Left cardiac atrium (tissue), 4 donors: ENCODE results near the gene TEX14. TPM values are rescaled to one million over a fixed set of nuclear protein-coding genes. Genes with fewer than 3 reads are reported as not detected.
"Not testable (repeated sequence)": the region's sequence is repeated elsewhere in the genome, so short reads cannot be mapped to it uniquely, and the experiment has no call there.

Experiments
- ATAC-seq, 2 donors: fragments of 200-7000 bp; cut with Tn5 transposase; one replicate each; pipeline ENCODE4 v1.9.1; 2020; ENCODE audit warnings: mild to moderate bottlenecking in 2 of 2, moderate library complexity in 2 of 2
- DNase-seq: peaks from one replicate; pipeline ENCODE4 v3.0.0-alpha.2; 2020
- intact Hi-C, 2 donors: fragments of 100-400 bp; cut with DNase I; formaldehyde crosslinking; loops; one replicate each; pipeline versions ENCODE4 v1.14.1 to v1.15.1; 2022 to 2023
- total RNA-seq, 2 donors: library from RNA; stranded (reverse); fragmentation: NEBNext Ultra II Directional; extraction: Animal tissue kit (Norgen Biotek cat#: 25700); gene quantifications; one replicate each; pipeline ENCODE4 v1.2.1, GENCODE V29; 2021
- donor health status: DM: no; HTN: yes; CAD: no.
- donor health status: DM: no; HTN: yes; CAD: no; lungs with severe emphysema.
- donor health status: DM: yes; HTN: yes; CAD: no.
- donor health status: Dilated cardiomyopathy.

Gene TEX14
- total RNA-seq, 2 donors from 2014 or later = 0.32 TPM; not detected in 1

GRCh38 chr17:58577696-58578095 lies 114.1 kb downstream of the TEX14 start:
- intact Hi-C loops = loop anchor here in 1 of 2 donors (10.0 kb wide), 1 partner anchor 53 kb away; no protein-coding TSS in a partner anchor
- ATAC-seq (peak; percentile 41 to 49), DNase-seq (peak; percentile 55)

- intact Hi-C loops = loop anchor here in 1 of 2 donors (10.0 kb wide), 1 partner anchor 52 kb away; no protein-coding TSS in a partner anchor
- DNase-seq = no peak
- ATAC-seq = peak in 1 of 2 donors; percentile 53
Observed at GRCh38 chr17:58576679-58577367, 115.0 kb downstream of the TEX14 start.

- DNase-seq (no peak), ATAC-seq (peak in 1 of 2 donors; percentile 41)
- intact Hi-C loops = loop anchor here in 1 of 2 donors (10.0 kb wide), 1 partner anchor 51 kb away; no protein-coding TSS in a partner anchor
Observed at GRCh38 chr17:58575511-58575910, 116.3 kb downstream of the TEX14 start.

GRCh38 chr17:58574025-58574424 lies 117.8 kb downstream of the TEX14 start:
- intact Hi-C loops = loop anchor here in 1 of 2 donors (10.0 kb wide), 1 partner anchor 49 kb away; no protein-coding TSS in a partner anchor
- no peak for ATAC-seq
- no peak for DNase-seq

- intact Hi-C loops = loop anchor here in 1 of 2 donors (10.0 kb wide), 1 partner anchor 48 kb away; no protein-coding TSS in a partner anchor
Observed at GRCh38 chr17:58572846-58573245, 119.0 kb downstream of the TEX14 start.

GRCh38 chr17:58570758-58571157 lies 121.1 kb downstream of the TEX14 start:
- no peak for DNase-seq
- ATAC-seq = no peak
- intact Hi-C loops = loop anchor here in 1 of 2 donors (10.0 kb wide), 1 partner anchor 46 kb away; no protein-coding TSS in a partner anchor

More at GRCh38 chr17:58572846-58573245, 119.0 kb downstream of the TEX14 start:
- DNase-seq (no peak), ATAC-seq (no peak)

DNA sequence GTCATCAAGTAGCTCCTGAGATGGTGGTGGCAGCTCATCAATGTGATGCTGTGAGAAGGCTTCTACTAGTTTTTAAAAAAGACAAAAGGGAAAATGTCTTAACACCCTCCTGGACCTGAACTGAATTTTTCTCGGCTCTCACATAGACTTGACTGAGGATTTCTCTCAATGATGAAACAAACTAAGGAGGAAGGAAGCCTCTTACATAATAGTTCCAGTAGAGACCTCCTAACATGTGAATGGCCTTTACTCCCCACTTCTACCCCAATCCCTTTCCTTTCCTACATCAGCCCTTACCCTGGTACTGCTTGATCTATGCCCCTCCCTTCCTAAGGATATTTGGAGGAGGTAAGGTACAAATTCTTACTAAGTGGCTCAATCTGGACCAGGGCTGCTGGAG lies 122.6 kb downstream of the TEX14 start:
- ATAC-seq (no peak), DNase-seq (no peak)
- intact Hi-C loops = no loop called here

- no peak for DNase-seq
- intact Hi-C loops = no loop called here
- ATAC-seq = no peak
Observed at GRCh38 chr17:58568044-58568799, 123.6 kb downstream of the TEX14 start.

DNA sequence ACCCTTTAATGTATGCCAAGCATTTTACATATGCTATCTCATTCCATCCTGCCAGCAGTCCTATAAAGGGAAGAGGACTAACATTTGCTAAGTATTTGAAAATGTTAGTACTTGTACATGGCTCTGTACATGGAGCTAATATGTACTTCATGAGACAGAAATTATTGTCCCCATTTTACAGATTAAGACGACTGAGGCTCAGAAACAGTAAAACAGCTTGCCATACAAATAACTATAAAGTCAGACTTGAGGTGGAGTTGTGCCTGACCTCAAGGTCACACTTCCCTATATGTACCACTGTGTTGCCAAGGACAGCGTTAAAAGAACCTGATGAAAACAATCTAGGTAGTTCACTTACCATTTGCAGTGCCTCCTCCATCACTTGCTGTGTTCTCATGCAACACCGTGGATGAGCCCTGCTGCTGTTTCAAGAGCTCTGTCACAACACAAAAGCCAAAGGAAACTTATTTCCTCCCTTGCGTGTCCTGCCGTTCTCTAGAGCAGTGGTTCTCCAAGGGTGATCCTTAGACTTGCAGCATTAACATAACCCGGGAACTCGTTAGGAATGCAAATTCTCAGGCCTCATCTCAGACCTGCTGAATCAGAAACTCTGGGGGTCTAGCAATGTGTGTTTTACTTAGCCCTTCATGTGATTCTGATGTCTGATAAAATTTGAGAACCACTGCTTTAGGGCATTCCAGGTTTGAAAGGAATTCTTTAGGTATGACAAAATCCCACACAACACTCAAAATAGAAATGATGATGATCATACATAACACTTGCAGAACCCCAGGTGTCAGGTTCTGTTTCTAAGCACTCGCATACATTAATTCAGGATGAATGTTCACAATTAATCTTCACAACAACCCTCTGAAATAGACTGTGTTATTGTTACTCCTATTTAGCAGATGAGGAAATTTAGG lies 126.2 kb downstream of the TEX14 start:
- intact Hi-C loops = no loop called here
- ATAC-seq (no peak), DNase-seq (no peak)

GRCh38 chr17:58564971-58565370 lies 126.9 kb downstream of the TEX14 start:
- DNase-seq (no peak), ATAC-seq (no peak)
- intact Hi-C loops = no loop called here

- intact Hi-C loops = no loop called here
- no peak for ATAC-seq
- DNase-seq = no peak
Observed at GRCh38 chr17:58564243-58564642, 127.6 kb downstream of the TEX14 start.

DNA sequence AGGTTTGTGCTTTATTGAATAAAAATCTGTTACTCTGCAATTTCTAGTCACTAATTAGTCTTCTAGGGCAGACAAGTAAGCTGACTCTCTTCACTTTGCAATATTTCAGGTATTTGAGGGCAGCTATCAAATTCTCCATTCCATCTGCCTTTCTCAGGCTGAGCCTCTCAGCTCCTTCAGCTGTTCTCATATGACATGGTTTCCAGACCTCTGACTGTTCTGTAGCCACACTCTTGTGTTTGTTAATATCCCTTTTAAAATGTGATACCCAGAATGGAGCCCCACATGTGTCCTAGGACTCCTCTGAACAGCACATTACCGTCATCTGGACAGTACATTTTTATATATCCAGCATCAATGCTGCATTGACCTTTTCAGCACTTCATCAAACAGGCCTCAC lies 131.3 kb downstream of the TEX14 start:
- intact Hi-C loops = no loop called here
- no peak for ATAC-seq
- DNase-seq = no peak

- ATAC-seq (no peak), DNase-seq (no peak)
- intact Hi-C loops = no loop called here
Observed at GRCh38 chr17:58557981-58558380, 133.9 kb downstream of the TEX14 start.

- ATAC-seq (no peak), DNase-seq (no peak)
- intact Hi-C loops = no loop called here
Observed at GRCh38 chr17:58556833-58557250, 135.0 kb downstream of the TEX14 start.

GRCh38 chr17:58555109-58555508 lies 136.7 kb downstream of the TEX14 start:
- DNase-seq, intact Hi-C loops, ATAC-seq: not testable (repeated sequence)

GRCh38 chr17:58541249-58541648 lies 150.6 kb downstream of the TEX14 start:
- intact Hi-C loops = no loop called here
- DNase-seq (no peak), ATAC-seq (no peak)

DNA sequence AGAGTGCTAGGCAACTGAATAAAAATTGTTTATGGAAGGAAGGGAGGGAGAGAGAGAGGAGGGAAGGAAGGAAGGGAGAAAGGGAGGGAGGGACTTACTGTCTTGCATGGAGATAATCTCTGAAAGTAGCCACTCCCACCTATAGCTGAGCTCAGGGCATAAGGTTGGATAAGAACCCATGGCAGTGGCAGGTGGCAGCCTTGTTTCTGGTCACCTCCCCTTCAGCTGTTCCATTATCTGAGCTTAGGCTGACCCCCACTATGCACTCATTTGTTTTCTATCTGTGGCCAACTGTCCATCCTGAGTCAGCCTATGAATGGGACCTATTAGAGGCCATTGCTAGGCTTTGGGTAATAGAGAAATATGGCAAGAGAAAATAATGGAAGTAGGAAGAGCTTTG lies 152.1 kb downstream of the TEX14 start:
- ATAC-seq = no peak
- intact Hi-C loops = no loop called here
- DNase-seq = no peak

GRCh38 chr17:58538811-58539409 lies 152.9 kb downstream of the TEX14 start:
- no peak for DNase-seq
- peak; percentile 37 to 76 for ATAC-seq

DNA sequence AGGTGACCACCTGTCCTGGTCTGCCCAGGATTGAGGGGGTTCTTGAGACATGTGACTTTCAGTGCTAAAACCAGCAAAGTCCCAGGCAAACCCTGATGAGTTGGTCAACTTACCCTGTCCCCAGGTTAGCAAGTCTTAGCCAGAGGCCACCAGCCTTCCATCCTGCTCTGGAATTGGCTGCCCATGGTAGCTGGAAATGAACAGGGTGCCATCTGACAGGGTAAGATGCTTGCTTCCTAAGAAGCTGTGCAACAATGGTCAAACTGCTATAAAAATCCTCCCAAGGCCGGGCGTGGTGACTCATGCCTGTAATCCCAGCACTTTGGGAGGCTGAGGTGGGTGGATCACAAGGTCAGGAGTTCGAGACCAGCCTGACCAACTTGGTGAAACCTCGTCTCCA lies 154.6 kb downstream of the TEX14 start:
- DNase-seq (no peak), ATAC-seq (no peak)
- intact Hi-C loops = no loop called here

More at GRCh38 chr17:58538811-58539409, 152.9 kb downstream of the TEX14 start:
- intact Hi-C loops = no loop called here
